GM18951 (cell line): ENCODE data around the gene ERC2.
"Not testable (repeated sequence)": the region's sequence is repeated elsewhere in the genome, so short reads cannot be mapped to it uniquely, and the experiment has no call there.

Experiments used
- POLR2A ChIP-seq: IDR thresholded peaks from 4 replicates; pipeline ENCODE4 v1.6.1; 2011; ENCODE audit warnings: mild to moderate bottlenecking; ENCODE audit not compliant: insufficient read length, insufficient read depth; ENCODE audit errors: extremely low read depth
- in situ Hi-C: fragments of 300-500 bp; cut with MboI; formaldehyde crosslinking; loops from one replicate; pipeline ENCODE4 v1.12.0; 2022; ENCODE audit warnings: low sequenced_read_pairs, mixed read lengths, inconsistent platforms; ENCODE audit not compliant: unreplicated experiment

Gene ERC2

DNA sequence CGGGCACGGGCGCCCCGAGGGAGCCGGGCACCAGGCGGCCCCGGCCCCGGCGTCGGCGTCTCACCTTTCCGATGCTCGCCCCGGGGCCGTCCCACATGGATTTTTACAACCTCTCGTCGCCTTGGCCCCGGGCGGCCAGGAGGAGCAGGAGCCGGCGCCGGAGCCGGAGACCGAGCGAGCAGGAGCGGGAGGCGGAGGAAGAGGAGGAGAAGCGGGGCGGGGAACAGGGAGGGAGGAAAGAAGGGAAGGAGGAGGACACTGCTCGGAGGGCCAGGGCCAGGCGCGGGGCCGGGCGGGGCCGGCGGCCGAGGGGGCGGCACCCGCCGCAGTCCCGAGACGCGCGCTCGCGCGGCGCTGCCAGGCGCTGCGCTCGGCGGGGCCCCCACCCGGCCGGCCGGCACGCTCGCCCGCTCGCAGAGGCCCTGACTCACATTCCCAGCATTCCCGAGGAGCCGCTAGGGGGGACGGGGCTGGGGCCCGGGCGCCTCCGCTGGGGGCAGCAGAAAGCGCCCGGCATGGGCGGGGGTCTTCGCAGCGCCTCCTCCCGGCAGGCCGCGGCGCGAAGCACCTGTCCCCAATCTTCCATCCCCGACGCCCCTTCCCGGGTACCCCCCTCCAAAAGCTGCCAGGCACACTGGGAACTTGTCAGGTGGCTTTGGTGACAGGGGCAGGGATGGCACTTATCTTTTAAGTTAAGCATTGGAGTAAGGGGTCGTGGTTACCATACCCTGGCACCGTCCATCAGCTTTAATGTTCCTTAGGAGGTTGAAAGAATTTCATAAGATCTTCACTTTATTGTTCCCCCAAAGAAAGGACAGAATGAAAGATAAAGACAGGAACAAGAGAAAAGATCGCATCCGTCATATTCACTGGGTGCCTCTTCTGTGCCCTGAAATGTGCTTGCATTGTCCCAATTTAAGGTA is at the start of gene ERC2:
Gene ERC2 (minus strand): TSS at position 284 of the 923 bp plus-strand sequence.
- in situ Hi-C loops: no loop called here
- no peak for TF ChIP-seq POLR2A

DNA sequence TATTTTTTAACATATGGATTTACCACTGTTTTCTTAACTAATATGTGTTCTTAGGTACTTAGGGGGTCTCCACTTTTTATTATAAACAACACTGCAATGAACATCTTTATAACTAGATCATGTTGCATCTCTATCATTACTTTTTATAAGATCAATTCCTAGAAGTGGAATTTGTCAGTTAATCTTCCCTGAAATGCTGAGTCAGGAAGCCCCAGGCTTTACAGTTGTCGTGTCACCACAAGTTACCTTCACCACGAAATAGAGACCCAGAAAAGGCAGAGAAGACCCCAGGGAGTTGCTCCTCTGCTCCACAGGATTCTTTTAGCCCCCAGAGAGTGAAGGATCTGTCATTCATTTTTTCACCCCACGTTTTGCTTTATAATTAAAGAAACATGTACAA is 34.5 kb upstream of the ERC2 start:
- in situ Hi-C loops: no loop called here
- TF ChIP-seq POLR2A: no peak

DNA sequence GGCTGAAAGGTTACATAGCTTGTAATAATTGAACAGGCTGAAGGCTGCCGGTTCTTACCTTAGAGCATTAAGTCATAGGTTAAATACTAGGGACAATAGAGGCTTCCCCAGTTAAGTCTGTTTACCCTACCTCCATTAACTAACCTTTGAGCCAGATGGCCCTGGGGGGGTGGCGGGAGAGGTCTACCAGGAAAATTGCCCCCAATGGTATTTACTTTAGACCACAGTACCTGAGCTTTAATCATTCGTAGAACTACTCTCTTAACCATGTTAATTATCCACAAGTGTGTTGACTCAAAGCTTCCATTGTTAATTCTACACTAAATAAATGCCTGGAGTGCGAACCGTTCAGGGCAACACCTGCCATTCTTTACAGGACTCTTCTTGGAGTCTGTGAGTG is 28.1 kb upstream of the ERC2 start:
- in situ Hi-C loops: not testable (repeated sequence)

DNA sequence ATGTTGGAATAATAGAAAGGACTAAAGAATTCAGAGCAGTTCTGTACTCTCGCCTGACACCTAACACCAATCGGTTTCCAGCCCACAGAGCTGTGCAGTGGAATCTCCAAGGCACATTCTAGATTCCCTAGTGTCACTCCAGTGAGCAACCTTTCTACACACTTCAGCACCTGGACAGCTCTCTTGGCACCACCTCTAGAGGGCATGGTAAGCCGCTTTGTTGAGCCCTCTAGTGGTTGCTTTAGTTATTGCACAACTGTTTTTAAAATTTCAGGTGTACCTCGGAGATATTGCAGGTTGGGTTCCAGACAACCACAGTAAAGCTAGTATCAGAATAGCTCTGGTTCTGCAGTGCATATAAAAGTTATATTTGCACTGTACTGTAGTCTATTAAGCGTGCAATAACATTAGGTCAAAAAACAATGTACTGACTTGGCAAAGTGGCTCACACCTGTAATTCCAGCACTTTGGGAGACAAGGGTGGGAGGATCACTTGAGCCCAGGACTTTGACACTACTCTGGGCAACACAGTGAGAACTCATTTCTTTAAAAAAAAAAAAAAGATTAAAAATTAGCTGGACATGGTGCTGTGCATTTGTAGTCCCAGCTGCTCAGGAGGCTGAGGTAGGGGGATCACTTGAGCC is 26.5 kb upstream of the ERC2 start:
- in situ Hi-C loops: no loop called here
- no peak for TF ChIP-seq POLR2A

DNA sequence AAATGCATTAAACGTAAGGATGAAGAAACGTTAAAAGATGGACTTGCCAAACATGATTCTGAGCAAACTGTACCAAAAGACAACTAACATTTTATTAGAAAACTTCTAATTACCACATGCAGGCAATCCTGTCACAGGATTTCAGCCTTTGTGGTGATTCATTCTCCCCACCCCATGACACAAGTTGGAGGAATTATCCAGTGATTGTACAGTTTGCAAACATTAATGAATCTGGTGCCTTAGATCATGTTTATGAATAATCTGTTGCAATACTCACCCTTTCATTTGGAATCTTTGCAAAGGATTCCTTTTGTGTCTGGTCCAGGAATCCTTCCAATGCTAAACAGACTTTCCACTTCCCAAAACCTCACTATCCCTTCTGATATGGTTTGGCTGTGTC is 23.3 kb upstream of the ERC2 start:
- in situ Hi-C loops: no loop called here
- TF ChIP-seq POLR2A: no peak

DNA sequence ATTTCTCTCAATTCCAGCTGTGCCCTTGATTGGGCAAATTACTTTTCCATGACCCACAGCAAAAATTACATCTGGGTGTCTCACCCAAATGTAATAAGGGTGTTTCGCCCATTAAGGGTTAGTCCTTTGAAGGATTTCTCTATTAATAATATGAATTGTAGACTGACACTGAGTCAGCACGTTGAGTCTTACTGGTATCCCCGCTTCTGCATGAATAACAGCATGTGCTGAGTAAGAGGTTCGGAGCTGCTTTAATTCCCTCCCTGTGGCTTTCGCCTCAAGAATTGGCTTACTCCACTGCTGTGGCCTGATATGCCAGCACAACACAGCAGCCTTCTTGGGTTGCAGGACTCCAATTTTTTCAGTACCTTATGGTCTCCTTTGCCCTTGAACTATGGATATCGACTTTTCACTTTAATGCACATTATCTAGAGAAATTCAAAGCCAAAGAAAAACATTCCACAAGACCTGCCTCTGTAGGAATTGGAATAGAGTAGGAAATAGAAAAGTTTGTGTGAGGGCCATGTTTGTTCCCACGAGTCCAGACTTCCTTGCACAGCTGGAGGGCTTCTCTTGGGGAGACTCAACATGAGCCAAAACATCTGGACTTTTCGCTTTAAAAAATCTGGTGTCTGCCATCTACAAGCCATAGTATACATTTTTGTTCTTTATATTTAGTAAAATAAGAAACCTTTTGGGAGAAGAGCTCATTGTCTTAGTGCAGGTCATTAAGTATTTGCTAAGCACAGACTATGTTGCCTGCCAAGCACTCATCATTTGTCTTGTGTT is 20.7 kb upstream of the ERC2 start:
- TF ChIP-seq POLR2A: no peak
- in situ Hi-C loops: no loop called here

DNA sequence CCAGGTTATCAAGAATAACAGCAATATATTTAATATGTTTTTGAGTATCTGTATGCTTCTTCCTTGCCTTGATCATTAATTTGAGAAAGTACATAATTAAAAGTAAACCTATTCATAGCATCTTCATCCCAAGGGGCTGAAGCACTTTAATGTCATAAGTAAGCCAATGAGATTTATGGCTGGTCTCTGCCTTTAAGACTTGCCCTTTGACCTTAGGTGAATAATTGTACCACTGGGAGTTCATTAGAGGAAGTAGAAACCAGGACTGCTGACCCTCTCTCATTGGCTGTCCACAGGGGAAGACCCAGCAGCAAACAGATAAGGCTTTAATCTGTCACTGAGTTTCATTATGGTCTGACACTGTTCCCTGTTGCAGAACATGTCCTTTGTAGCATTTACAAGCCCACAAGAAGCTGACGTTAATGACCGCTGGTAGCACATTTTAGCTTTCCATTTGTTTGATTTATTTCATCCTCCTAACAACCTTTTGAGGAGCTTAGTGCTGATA is 16.3 kb upstream of the ERC2 start:
- in situ Hi-C loops: no loop called here
- TF ChIP-seq POLR2A: no peak

DNA sequence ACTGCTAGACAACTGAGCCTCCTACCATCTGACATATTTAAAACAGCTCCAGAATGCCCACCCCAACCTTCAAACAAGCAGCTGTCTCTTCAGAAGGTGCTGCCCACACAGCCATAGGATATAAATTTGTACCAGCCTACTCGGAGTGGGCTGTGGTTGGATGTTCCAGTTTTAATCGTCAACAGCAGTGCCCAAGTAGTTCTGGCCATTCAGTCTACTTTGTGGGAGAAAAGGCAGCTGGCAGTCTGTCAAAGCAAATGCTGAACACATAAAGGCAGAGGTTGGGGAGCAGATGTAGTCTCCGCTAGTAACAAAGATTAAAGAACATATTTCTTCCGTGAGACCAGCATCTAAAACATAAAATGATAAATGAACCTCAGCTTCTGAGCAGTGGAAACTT is 15.9 kb upstream of the ERC2 start:
- no peak for TF ChIP-seq POLR2A
- in situ Hi-C loops: no loop called here

DNA sequence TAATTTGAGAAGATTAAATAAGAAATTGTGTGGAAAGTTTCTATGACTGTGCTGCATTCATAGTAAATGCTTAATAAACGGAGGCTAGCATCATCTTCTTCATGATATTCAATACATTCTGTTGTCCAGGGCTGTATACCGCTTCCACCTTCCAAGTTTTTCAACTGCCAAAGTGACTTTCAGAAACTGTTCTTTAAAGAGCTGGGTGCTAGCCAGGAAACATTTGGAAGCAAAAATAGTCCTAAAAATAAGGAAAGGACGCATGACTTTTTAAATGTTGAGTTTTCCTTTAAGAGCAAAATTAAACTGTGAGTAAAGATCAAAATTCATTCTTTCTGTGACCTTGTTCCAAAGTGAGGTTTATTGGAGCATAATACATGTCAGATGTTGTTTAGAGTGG is 9.4 kb upstream of the ERC2 start:
- in situ Hi-C loops: no loop called here
- no peak for TF ChIP-seq POLR2A

DNA sequence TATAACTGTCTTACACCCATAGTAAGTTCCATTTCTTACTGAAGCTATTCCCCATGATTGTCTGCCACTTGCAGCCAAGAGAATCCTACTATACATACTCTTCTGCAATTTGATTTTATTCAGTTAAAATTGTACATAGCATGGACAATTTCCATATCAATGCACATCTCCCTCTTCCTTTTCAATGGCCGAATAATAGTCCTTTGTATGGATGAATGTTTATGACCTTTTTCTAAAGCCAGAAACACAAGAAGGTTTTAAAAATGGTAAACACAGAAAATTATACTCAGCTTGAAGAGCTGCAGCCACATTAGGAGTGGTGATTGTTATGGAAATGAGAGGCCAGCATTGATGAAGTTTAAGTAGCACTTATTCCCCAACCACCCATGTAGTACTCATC is 8.5 kb upstream of the ERC2 start:
- in situ Hi-C loops: no loop called here
- no peak for TF ChIP-seq POLR2A

DNA sequence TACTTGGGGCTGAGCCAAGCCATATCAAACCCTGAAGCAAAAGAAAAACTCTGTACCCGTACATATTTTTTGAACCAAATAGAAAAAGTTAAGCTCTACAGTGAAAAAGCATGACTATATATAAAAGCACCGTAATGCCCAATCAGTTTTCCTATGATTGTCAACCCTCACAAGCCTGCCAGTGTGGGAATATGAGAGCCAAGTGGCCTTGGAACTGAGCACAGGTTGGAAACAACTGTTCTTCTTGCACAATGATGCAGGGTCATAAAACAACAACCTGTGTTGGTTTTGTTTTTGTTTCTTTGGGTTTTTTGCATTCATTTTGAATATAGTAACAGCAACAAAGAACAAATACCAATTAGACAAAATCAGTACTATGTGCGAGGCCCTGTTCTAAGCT is 3.5 kb upstream of the ERC2 start:
- in situ Hi-C loops: no loop called here
- no peak for TF ChIP-seq POLR2A

DNA sequence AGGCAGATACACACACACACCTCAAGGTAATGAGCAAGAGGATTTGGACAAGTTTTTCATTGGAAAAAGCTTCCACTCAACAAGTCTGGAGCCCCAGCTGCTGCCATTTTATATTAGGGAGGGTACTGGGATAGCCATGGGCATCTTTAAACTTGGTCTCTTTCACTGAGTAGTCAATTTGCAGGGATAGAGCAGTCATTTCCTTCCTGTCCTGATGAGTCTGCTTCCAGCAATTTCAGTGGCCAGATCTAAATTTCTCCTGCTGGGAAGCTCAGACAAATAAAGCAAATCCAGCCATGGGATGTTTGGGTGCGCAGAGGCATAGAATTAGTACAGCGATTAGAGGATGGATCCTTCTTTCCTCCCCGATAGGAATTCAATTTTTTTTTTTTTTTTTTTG is 874 bp upstream of the ERC2 start:
- no peak for TF ChIP-seq POLR2A
- in situ Hi-C loops: no loop called here

DNA sequence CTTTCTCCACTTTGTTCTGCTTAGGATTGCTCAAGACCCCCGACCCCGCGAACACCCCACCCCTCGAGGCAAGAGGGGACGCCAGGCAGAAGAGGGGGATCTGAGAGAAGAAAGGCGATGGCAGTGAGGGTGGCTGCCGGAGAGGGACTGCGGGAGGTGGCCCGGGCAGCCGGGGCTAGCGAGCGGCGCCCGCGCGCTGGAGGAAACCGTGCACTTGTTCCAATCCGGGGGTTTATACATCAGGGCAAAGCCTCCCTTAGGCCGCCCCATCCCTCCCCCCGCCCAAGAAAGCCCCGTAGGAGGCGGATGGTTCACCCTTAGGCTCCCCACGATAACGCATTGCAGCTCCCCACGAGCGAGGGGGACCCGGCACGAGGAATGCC is 475 bp downstream of the ERC2 start:
- in situ Hi-C loops: no loop called here
- TF ChIP-seq POLR2A: no peak
